Hematopoietic multipotent progenitor cell treated with erythropoietin and hydrocortisone succinate and interleukin-3 and kit ligand, for 17 days (in vitro differentiated cells): ENCODE measurements around the gene ESR2.

Experiments
- DNase-seq: peaks from one replicate; pipeline ENCODE4 v3.0.0-alpha.2; 2015; ENCODE audit warnings: low spot score

ESR2 gene

DNA sequence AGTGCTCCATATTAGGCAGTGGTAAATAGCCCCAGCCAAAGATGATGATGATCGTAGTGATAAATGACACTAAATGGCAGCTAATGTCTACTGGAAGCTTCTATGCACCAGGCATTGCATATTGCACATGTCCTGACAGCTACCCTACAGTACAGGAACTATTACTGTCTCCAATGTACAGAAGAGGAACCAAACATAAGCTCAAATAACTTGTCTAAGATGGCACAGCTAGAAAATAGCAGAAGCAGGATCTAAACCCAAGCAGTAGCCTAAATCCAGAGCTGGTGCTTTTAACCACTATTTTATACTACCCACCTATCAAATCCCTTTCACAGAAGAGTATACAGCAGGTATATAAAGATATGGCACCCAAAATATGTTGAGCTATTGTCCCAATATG is 28.9 kb downstream of the ESR2 start:
- no peak for DNase-seq

DNA sequence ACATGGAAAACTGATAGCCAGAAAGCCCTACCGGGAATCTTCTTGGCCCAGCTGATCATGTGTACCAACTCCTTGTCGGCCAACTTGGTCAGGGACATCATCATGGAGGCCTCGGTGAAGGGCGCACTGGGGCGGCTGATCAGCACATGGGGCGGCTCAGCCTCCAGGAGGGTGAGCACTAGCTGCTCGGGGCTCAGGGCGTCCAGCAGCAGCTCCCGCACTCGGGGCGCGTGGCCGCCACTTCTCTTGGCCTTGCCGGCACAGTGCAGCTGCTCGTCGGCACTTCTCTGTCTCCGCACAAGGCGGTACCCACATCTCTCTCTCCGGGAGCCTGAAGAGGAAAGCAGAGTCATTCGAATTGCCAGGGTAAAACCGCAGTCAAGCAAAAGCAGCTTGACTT is 33.8 kb downstream of the ESR2 start:
- DNase-seq, result no peak

DNA sequence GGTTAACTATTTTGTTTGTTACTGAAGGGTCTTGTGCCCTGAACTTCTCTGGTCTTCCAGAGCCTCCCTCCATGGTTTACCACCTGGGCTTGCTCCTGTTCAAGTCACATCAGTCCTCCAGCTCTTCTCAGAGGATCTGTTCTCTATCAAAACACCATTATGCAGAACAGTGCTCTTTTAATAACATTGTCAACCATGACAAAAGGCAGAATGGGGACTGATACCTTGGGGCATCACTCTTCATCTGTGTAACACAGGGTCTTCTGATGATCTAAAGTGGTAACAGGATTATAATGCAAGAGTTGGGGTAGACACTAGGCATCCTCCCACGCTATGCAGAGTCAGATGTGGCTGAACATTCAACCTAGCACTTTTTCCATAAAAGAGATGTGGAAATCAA is 38.4 kb downstream of the ESR2 start:
- DNase-seq, result no peak

DNA sequence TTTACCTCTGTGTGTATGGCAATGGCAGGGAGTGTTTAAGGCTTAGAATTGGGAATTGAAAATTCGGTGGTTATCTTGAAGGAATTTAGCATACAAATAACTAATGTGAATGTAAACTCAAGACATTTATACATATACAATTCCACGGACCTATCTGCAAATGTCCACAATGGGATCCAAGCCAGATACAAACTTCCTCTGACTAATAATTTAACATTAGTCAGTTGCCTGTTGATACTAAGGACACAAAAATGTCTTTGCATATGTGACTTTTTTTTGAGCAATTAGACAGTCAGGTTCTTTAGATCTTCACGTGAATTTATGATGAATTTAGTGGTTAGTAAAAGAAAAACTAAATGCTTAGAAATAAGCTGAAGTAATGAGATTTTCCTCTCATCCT is 40.5 kb downstream of the ESR2 start:
- DNase-seq, result no peak

DNA sequence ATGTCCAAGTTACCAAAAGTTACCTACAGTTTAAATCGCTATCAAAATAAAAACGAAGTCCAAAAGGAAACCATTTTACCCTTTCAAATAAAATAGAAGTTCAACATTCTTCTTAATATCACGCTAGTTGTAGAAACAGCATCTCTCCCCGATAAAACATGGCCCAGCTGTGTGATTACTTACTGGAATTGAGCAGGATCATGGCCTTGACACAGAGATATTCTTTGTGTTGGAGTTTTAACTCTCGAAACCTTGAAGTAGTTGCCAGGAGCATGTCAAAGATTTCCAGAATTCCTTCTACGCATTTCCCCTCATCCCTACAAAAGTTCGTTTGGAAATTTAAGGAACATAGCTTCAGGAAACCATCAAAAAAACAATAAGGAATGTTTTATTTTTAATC is 44.8 kb downstream of the ESR2 start:
- DNase-seq, result no peak

DNA sequence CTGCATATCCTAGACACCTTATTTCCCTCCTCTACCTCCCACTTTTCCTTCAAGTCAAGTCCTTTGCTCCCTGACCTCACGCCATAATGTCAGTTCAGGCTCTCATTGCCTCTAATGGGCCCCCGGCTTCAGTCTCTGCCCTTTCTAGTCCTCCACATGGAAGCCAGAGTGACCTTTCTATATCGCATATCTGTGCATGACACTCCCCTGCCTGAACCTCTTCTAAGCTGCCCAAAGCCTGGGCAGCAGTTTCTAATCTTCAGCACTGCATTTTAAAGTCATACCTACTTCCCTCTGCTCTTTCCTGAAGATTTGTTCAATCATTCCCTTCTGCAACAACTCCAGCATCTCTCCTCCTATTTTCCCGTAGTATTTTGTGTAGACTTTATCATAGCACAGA is 45.5 kb downstream of the ESR2 start:
- DNase-seq, result no peak

DNA sequence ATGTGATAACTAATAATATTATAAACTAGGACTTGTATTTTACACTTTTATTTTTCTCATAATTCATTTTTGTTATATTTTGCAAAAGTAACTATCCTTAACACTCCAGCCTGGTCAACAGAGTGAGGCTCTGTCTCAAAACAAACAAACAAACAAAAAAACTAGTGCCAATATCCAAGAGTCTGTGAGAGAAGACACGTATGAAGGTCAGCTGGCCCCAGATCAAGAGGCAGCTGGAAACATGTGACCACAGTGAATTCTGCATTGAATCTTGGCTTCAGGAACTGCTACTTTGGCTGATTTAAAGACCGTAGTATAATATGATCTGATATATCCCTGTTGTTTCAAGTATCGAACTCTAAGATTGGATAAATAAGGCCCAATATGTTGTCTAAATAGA is 47.0 kb downstream of the ESR2 start:
- no peak for DNase-seq

DNA sequence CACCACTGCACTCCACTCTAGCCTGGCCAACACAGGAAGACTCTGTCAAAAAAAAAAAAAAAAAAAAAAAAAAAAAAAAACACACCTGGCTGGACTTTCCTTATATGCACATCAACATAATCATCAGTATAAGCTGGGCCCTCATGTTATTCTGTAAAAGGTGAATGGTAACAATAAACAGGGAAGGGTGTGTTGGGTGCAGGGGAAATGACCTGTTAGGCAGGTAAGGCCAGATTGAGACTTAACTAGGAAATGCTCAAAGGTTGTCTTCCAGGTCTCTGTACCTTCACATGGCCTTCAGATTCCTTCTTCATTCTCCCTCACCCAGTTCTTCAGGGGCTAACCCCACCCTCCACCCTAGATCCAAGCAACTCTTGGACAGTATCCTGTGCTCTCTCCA is 47.5 kb downstream of the ESR2 start:
- no peak for DNase-seq

DNA sequence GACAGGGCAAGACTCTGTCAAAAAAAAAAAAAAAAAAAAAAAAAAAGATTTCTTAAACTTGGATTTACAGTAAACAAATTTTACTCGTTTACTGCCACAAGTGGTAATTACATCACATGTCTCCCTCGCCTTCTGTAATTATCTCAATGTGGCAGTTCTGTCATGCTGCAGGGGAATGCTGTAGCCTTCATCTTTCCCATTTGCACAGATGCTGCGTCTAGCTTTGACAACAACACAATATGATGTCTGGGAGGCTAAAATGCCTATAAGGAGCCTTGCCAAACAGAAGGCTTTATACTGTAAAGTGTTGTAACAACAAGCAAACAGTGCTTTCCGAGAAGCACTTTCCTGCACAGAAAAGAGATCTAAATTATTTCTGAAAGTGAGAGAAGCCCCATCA is 48.7 kb downstream of the ESR2 start:
- no peak for DNase-seq

DNA sequence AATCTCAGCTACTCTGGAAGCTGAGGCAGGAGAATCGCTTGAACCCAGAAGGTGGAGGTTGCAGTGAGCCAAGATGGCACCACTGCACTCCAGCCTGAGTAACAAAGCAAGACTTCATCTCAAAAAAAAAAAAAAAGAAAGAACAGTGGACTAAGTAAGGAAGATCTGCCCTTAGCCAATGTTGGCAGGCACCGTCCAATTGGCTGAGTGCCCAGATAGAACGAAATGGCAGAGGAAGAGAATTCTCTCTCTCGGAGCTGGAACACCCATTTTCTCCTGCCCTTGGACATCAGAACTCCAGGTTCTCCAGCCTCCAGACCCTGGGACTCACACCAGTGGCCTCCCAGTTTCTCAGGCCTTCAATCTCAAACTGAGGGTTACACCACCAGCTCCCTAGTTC is 49.9 kb downstream of the ESR2 start:
- DNase-seq, result no peak

DNA sequence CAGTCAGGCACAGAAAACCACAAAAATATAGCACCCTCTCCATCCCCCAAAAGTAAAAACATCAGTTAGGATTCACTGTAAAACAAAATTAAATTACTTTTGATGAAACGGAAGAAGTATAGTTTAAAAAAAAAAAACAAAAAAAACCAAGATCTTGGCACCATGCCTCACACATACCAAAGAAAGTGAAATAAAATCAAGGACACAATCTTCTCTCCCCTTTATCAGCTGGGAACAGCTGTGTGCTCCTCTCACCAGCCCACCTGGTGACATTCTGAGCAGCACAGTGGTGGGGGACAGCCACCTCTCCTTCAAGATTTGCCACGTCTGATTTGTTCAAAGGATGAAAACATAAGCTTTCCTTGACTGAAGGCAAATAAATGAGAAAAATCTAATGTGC is 55.5 kb downstream of the ESR2 start:
- no peak for DNase-seq

DNA sequence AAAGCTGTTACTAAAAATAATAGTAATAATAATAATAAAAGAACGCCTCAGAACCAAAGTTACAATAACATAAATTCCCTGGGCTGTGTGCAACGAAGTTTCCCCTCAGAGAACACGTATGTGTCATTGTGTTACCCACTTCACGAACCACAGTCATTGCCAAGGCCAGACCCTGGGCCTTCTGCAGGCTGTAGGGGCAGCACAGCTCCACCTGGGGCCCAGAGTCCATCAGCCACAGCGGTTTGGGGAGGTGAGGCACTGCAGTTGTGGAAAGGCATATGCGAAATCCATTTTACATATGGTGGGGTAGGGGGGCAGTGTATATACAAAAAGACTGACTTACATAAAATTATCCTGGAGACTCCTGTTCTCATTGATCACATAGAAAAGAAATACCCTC is 56.1 kb downstream of the ESR2 start:
- DNase-seq, result no peak

DNA sequence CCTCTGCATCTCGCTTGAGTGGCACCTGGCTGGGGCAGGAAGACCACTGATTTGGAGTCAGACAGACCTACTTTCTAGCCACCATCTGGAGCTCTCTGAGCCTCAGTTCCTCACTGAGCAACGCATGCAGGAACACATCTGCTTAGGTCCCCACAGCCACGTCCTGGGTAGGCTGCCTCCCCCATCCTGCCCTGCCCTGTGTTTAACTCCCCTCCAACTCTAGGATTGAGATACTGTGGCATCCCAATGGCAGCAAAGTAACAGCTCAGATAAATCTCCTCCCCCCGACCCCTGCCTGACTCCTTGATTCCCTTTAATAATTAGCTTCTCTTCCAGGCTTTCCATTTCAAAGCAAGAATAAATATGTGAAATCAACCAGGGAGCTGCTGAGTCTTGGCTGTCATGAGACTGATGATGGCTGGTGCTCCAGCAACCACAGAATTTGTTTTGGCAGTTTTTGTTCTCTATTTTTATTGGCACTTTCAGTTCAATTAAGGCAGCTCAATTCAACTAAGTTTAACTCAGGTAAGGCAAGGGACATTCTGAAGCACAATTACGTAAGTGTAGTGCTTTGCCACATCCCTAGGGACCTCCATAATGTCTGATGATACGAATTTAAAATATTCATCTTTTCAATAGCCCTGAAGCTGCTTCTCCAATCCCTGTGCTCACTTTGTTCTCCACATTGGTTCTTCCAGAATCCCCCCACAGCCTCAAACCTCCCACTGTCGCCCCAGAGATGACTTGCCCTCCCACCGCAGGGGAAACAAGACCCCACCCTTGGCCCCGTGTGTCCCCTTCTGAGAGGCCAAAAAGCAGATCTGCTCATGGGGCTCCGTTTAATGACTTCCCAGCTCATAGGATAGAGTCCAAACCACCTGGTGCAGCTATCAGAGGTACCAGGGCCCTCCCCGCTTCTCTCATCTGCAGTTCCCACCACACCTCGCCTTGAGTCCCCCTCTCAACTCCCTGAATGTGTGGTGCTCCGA is 58.2 kb downstream of the ESR2 start:
- DNase-seq, result no peak

DNA sequence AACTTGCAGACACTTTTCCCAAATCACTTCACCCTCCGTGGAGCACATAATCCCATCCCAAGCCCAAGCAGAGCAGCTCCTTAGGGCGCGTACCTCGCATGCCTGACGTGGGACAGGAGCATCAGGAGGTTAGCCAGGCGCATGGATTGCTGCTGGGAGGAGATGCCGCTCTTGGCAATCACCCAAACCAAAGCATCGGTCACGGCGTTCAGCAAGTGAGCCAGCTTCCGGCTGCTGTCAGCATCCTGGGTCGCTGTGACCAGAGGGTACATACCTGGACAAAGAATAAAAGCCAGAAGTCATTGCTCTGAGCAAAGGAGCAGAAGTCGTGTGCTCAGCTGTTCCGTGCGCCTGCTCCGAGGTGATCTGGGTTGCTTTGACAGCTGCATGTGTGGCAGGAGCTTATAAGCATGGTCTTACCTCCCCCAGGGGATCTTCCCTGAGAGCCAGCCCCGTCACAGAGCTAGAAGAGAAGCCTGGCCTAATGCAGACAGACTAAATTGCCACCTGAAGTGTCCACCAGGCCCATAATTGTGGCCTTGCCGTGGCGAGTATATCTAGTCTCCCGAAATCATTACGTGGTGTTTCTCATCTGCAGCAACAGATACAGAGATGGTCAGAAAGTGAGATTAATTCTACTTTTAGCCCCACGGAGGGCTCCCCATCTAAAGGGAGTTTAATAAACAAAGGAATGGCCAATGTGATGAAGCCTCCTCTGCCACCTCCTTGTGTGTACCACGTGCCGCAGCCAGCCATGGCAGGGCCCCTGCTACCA is 59.1 kb downstream of the ESR2 start:
- DNase-seq, result no peak

DNA sequence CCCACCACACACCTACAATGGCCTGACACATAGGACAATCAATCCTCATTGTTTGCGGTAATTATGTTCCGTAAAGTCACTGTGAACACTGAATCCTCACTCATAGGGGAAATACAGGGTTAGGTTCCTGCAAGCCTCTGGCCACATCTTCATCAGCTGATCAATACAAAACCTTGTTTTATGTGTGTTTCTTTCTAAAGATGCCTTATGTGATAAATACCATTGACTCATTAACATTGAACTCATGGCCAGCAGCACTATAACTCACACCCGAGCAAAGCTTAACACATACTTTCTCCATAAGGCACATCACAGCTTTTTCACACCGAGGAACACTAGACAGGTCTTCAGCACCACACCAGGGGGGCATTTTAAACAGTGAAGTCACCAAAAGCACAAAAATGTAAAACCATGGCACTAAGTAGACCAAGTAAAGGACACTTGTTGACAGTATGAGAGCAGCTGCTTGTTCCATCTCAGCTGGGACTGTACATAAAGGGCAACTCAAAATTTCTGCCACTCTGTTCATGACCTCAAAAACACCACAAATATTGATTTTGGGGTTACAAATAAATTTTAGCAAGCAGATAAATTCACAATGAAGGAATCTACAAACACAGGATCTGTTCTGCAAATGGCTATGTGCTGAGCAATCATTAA is 60.5 kb downstream of the ESR2 start:
- no peak for DNase-seq

DNA sequence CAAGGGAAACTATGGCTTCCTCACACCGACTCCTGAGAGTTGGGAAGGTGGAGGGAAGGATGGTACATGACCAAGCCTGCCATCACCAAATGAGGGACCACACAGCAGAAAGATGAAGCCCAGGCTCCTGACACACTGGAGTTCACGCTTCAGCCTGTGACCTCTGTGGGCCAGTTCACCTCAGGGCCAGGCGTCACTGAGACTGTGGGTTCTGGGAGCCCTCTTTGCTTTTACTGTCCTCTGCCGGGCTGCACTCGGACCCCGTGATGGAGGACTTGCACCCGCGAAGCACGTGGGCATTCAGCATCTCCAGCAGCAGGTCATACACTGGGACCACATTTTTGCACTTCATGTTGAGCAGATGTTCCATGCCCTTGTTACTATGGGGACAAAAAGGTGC is 61.2 kb downstream of the ESR2 start:
- DNase-seq, result no peak

DNA sequence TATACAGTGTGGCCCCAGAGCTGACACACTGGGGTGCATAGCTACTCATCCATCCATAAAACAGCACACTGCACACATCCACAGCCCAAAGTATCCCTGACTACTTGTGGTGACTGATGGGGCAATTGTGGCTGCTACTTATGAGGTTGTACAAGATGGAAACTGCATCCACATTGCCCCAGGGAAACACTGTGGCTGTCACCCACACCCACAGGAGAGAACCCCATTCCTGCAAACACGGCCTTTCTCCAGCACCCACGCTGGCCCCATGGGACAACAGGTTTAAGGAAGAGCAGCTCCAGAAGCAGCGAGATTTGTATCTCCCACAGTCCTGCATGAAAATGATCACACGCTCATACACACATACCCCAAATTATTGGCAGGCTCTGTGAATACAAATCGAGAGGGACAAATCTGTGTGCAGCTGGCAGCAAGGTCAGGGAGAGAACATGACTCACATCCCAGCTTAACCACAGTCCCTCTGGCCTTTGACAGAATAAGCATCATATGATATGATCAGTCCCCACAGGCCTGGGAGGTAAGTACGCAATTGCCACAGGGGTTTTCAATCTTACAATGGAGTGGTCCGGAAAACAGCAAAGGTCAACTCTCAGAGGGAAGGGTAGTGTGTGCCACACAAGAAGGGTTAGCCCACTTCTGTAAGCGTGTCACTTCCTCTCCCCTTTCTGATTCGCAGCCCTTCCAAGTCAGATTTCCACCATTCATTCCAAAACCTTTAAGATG is 61.9 kb downstream of the ESR2 start:
- no peak for DNase-seq

DNA sequence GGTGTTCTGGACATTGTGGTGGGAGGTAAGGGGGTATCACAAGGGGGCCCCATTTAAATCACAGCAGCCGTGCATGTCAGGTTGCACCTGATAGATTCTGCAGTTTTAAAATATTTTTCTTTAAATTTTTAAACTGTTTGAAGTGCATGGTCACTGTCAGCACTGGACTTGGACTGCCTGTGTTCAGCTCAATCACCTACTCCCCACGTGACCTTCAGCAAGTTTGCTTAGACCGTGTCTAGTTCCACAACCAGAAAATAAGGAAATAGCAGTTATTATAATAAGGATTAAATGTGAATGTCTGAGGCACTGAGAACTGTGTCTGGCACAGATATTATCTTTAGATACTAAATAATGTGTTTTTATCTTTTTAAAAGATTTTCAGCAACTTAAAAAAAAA is 64.7 kb downstream of the ESR2 start:
- DNase-seq, result no peak

DNA sequence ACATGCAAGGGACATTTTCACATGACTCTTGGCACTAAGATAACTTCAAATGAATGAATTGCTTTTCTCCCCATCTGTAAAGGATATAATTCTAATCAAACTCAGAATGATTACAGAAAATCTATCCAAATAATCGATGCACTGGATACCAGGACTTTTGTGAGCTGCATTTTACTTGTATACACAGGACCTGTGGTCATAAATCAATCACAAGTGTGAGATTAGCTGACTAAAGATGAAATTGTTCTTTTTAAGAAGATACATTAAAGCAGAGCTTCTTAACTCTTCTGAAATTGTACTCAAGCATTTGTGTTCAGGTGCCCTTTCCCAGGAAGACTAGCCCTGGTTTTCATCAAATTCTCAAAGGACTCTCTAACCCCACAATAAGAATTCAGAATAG is 66.3 kb downstream of the ESR2 start:
- DNase-seq, result no peak

DNA sequence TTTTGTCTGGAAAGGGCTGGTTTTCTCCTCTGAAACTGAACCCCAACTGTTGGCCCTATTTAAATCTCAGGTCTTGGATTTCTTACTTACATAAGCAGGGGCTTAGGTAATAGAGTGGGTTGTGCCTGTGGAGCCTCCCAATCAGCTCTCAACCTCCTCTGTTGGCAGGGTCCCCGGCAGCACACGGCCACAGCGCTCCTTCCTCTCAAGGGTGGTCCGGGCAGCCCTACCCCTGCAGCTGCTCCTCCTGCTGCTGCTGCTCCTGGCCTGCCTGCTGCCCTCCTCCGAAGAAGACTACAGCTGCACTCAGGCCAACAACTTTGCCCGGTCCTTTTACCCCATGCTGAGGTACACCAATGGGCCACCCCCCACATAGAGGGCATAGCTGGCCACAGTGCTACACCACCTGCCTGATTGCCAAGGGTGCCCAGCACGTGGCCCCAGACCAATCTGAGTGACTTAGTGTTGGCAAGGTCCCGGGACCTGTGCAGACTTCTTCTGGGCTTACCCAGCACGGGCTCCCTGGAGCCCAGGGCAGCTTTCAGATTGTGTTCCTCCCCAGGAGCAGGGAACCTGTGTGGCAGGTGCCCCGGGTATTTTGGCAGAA is 68.9 kb downstream of the ESR2 start:
- no peak for DNase-seq

DNA sequence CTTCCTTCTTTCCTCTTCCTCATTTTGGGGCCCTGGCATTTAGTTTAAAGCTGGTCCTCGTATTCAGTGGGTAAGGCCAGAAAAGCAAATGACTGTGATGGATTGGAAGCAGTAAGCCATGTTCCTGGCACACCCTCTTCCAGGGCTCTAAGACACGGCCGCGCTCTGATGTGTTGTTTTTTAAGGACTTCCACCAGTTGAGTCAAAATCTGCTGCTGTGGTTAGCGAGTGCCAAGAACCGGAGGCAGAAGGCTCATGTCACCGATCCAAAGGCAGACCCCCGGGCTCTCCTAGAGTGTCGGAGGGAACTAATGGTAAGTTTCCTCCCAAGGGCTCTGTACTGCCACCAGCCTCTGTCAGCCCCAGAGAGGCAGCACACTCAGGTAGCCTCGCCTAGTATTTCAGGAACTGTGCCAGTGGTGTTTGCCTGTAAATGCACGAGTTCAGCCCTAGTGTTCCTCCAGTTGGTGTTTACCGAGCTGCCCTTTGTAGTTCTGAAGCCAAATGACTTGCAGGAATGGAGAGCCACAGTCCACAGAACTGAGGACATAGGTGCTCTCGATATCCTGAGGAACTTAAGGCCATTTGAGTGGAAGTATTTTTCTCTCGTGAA is 72.7 kb downstream of the ESR2 start:
- no peak for DNase-seq
